HEK293 (cell line): ENCODE results near the gene ARHGAP45.

Source experiments
- GLIS1 ChIP-seq: fragments of 450-650 bp; formaldehyde crosslinking; IDR thresholded peaks from 2 replicates; pipeline ENCODE4 v1.5.1; 2016; ENCODE audit warnings: missing biosample characterization, missing genetic modification characterization
- HOXC10 ChIP-seq: sonication (generic); formaldehyde crosslinking; IDR thresholded peaks from 2 replicates; pipeline ENCODE4 v1.8.1; 2023; ENCODE audit warnings: mild to moderate bottlenecking, missing genetic modification reagents
- MZF1 ChIP-seq: fragments of 450-650 bp; formaldehyde crosslinking; IDR thresholded peaks from 2 replicates; pipeline ENCODE4 v1.5.1; 2017; ENCODE audit warnings: missing biosample characterization, missing genetic modification characterization, borderline replicate concordance
- PBX3 ChIP-seq: sonication (generic); formaldehyde crosslinking; IDR thresholded peaks from 2 replicates; pipeline ENCODE4 v1.8.1; 2022; ENCODE audit warnings: mild to moderate bottlenecking, moderate library complexity, missing genetic modification reagents
- PRDM4 ChIP-seq: fragments of 450-650 bp; formaldehyde crosslinking; IDR thresholded peaks from 2 replicates; pipeline ENCODE4 v1.5.1; 2017; ENCODE audit warnings: missing biosample characterization, missing genetic modification characterization
- SCRT1 ChIP-seq: fragments of 450-650 bp; formaldehyde crosslinking; IDR thresholded peaks from 2 replicates; pipeline ENCODE4 v1.5.1; 2016; ENCODE audit warnings: missing biosample characterization, missing genetic modification characterization, borderline replicate concordance
- ZBTB17 ChIP-seq: fragments of 450-650 bp; formaldehyde crosslinking; IDR thresholded peaks from 2 replicates; pipeline ENCODE4 v1.5.1; 2016; ENCODE audit warnings: missing biosample characterization, missing genetic modification characterization
- ZBTB8A ChIP-seq: fragments of 450-650 bp; formaldehyde crosslinking; IDR thresholded peaks from 2 replicates; pipeline ENCODE4 v1.5.1; 2016; ENCODE audit warnings: missing biosample characterization, missing genetic modification characterization
- ZNF221 ChIP-seq: fragments of 450-650 bp; formaldehyde crosslinking; IDR thresholded peaks from 2 replicates; pipeline ENCODE4 v1.5.1; 2017; ENCODE audit warnings: missing biosample characterization, missing genetic modification characterization, borderline replicate concordance
- ZNF239 ChIP-seq: fragments of 450-650 bp; formaldehyde crosslinking; IDR thresholded peaks from 2 replicates; pipeline ENCODE4 v1.5.1; 2016; ENCODE audit warnings: missing biosample characterization, missing genetic modification characterization
- ZNF324 ChIP-seq: fragments of 450-650 bp; formaldehyde crosslinking; IDR thresholded peaks from 2 replicates; pipeline ENCODE4 v1.5.1; 2016; ENCODE audit warnings: missing biosample characterization, missing genetic modification characterization
- ZNF354C ChIP-seq: fragments of 450-650 bp; formaldehyde crosslinking; IDR thresholded peaks from 2 replicates; pipeline ENCODE4 v1.5.1; 2016; ENCODE audit warnings: missing biosample characterization, missing genetic modification characterization, low read depth, borderline replicate concordance
- ZNF398 ChIP-seq: fragments of 450-650 bp; formaldehyde crosslinking; IDR thresholded peaks from 2 replicates; pipeline ENCODE4 v1.5.1; 2017; ENCODE audit warnings: missing biosample characterization, missing genetic modification characterization
- ZNF404 ChIP-seq: fragments of 450-650 bp; formaldehyde crosslinking; IDR thresholded peaks from 2 replicates; pipeline ENCODE4 v1.5.1; 2017; ENCODE audit warnings: missing biosample characterization, missing genetic modification characterization
- ZNF426 ChIP-seq: fragments of 450-650 bp; formaldehyde crosslinking; IDR thresholded peaks from 2 replicates; pipeline ENCODE4 v1.5.1; 2017; ENCODE audit warnings: missing biosample characterization, missing genetic modification characterization, mild to moderate bottlenecking, inconsistent platforms, moderate library complexity
- ZNF48 ChIP-seq: fragments of 450-650 bp; formaldehyde crosslinking; IDR thresholded peaks from 2 replicates; pipeline ENCODE4 v1.5.1; 2016; ENCODE audit warnings: missing biosample characterization, missing genetic modification characterization
- ZNF488 ChIP-seq: fragments of 450-650 bp; formaldehyde crosslinking; IDR thresholded peaks from 2 replicates; pipeline ENCODE4 v1.5.1; 2016; ENCODE audit warnings: missing biosample characterization, missing genetic modification characterization
- ZNF558 ChIP-seq: fragments of 450-650 bp; formaldehyde crosslinking; IDR thresholded peaks from 2 replicates; pipeline ENCODE4 v1.5.1; 2016; ENCODE audit warnings: missing biosample characterization, missing genetic modification characterization
- TF ChIP-seq, protein P1 (sequence below): fragments of 450-650 bp; formaldehyde crosslinking; IDR thresholded peaks from 2 replicates; pipeline ENCODE4 v1.5.1; 2016; ENCODE audit warnings: missing biosample characterization, missing genetic modification characterization
- TF ChIP-seq, protein P2 (sequence below): fragments of 450-650 bp; formaldehyde crosslinking; IDR thresholded peaks from 2 replicates; pipeline ENCODE4 v1.5.1; 2016; ENCODE audit warnings: missing biosample characterization, missing genetic modification characterization
- TF ChIP-seq, protein P3 (sequence below): fragments of 450-650 bp; formaldehyde crosslinking; IDR thresholded peaks from 2 replicates; pipeline ENCODE4 v1.5.1; 2016; ENCODE audit warnings: missing biosample characterization, missing genetic modification characterization, borderline replicate concordance
- TF ChIP-seq, protein P4 (sequence below): fragments of 450-650 bp; formaldehyde crosslinking; IDR thresholded peaks from 2 replicates; pipeline ENCODE4 v1.5.1; 2017; ENCODE audit warnings: missing biosample characterization, missing genetic modification characterization

Gene ARHGAP45

GRCh38 chr19:1040476-1041271 is 26.3 kb upstream of the ARHGAP45 start (continued):
- TF ChIP-seq, protein P1, sequence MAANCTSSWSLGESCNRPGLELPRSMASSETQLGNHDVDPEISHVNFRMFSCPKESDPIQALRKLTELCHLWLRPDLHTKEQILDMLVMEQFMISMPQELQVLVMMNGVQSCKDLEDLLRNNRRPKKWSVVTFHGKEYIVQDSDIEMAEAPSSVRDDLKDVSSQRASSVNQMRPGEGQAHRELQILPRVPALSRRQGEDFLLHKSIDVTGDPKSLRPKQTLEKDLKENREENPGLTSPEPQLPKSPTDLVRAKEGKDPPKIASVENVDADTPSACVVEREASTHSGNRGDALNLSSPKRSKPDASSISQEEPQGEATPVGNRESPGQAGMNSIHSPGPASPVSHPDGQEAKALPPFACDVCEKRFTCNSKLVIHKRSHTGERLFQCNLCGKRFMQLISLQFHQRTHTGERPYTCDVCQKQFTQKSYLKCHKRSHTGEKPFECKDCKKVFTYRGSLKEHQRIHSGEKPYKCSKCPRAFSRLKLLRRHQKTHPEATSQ (tag by site-specific recombination), result no peak
- TF ChIP-seq ZBTB8A (tag by site-specific recombination), result peak; percentile 14; the same call in 1 of the 2 replicates
- TF ChIP-seq ZNF426 (tag by site-specific recombination), result no peak
- TF ChIP-seq ZNF48 (tag by site-specific recombination), result no peak
- no peak; the same call in 1 of the 2 replicates for TF ChIP-seq MZF1 (tag by site-specific recombination)
- peak; percentile 65 for TF ChIP-seq PRDM4 (tag by site-specific recombination)
- TF ChIP-seq ZNF324 (tag by site-specific recombination), result peak; percentile 57
- TF ChIP-seq ZBTB17 (tag by site-specific recombination), result no peak
- TF ChIP-seq ZNF558 (tag by site-specific recombination), result peak; percentile 8; the same call in 1 of the 2 replicates
- peak; percentile 93; the same call in 1 of the 2 replicates for TF ChIP-seq PBX3 (CRISPR knock-in tag)
- TF ChIP-seq ZNF221 (tag by site-specific recombination), result no peak
- TF ChIP-seq HOXC10 (CRISPR knock-in tag), result no peak
- TF ChIP-seq, protein P2, sequence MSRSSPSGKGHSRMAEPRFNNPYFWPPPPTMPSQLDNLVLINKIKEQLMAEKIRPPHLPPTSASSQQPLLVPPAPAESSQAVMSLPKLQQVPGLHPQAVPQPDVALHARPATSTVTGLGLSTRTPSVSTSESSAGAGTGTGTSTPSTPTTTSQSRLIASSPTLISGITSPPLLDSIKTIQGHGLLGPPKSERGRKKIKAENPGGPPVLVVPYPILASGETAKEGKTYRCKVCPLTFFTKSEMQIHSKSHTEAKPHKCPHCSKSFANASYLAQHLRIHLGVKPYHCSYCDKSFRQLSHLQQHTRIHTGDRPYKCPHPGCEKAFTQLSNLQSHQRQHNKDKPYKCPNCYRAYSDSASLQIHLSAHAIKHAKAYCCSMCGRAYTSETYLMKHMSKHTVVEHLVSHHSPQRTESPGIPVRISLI (tag by site-specific recombination), result no peak
- TF ChIP-seq SCRT1, result no peak
- no peak for TF ChIP-seq ZNF354C
- TF ChIP-seq, protein P3, sequence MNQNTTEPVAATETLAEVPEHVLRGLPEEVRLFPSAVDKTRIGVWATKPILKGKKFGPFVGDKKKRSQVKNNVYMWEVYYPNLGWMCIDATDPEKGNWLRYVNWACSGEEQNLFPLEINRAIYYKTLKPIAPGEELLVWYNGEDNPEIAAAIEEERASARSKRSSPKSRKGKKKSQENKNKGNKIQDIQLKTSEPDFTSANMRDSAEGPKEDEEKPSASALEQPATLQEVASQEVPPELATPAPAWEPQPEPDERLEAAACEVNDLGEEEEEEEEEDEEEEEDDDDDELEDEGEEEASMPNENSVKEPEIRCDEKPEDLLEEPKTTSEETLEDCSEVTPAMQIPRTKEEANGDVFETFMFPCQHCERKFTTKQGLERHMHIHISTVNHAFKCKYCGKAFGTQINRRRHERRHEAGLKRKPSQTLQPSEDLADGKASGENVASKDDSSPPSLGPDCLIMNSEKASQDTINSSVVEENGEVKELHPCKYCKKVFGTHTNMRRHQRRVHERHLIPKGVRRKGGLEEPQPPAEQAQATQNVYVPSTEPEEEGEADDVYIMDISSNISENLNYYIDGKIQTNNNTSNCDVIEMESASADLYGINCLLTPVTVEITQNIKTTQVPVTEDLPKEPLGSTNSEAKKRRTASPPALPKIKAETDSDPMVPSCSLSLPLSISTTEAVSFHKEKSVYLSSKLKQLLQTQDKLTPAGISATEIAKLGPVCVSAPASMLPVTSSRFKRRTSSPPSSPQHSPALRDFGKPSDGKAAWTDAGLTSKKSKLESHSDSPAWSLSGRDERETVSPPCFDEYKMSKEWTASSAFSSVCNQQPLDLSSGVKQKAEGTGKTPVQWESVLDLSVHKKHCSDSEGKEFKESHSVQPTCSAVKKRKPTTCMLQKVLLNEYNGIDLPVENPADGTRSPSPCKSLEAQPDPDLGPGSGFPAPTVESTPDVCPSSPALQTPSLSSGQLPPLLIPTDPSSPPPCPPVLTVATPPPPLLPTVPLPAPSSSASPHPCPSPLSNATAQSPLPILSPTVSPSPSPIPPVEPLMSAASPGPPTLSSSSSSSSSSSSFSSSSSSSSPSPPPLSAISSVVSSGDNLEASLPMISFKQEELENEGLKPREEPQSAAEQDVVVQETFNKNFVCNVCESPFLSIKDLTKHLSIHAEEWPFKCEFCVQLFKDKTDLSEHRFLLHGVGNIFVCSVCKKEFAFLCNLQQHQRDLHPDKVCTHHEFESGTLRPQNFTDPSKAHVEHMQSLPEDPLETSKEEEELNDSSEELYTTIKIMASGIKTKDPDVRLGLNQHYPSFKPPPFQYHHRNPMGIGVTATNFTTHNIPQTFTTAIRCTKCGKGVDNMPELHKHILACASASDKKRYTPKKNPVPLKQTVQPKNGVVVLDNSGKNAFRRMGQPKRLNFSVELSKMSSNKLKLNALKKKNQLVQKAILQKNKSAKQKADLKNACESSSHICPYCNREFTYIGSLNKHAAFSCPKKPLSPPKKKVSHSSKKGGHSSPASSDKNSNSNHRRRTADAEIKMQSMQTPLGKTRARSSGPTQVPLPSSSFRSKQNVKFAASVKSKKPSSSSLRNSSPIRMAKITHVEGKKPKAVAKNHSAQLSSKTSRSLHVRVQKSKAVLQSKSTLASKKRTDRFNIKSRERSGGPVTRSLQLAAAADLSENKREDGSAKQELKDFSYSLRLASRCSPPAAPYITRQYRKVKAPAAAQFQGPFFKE, result no peak
- TF ChIP-seq ZNF239 (tag by site-specific recombination), result no peak
- TF ChIP-seq ZNF488, result no peak
- no peak for TF ChIP-seq ZNF398 (tag by site-specific recombination)
- TF ChIP-seq GLIS1, result peak; percentile 69
- no peak for TF ChIP-seq ZNF404 (tag by site-specific recombination)
- TF ChIP-seq, protein P4, sequence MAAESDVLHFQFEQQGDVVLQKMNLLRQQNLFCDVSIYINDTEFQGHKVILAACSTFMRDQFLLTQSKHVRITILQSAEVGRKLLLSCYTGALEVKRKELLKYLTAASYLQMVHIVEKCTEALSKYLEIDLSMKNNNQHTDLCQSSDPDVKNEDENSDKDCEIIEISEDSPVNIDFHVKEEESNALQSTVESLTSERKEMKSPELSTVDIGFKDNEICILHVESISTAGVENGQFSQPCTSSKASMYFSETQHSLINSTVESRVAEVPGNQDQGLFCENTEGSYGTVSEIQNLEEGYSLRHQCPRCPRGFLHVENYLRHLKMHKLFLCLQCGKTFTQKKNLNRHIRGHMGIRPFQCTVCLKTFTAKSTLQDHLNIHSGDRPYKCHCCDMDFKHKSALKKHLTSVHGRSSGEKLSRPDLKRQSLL (tag by site-specific recombination), result no peak
